ENCODE data around the gene PIGH. TPM values are rescaled to one million over a fixed set of nuclear protein-coding genes. Genes with fewer than 3 reads are reported as not detected.

PIGH gene
- total and polyA plus RNA-seq, 2 of the 13 experiments (the other 11 are each of a cell fraction or from before 2014, with no cell fraction given): 30.0 to 43.5 TPM

DNA sequence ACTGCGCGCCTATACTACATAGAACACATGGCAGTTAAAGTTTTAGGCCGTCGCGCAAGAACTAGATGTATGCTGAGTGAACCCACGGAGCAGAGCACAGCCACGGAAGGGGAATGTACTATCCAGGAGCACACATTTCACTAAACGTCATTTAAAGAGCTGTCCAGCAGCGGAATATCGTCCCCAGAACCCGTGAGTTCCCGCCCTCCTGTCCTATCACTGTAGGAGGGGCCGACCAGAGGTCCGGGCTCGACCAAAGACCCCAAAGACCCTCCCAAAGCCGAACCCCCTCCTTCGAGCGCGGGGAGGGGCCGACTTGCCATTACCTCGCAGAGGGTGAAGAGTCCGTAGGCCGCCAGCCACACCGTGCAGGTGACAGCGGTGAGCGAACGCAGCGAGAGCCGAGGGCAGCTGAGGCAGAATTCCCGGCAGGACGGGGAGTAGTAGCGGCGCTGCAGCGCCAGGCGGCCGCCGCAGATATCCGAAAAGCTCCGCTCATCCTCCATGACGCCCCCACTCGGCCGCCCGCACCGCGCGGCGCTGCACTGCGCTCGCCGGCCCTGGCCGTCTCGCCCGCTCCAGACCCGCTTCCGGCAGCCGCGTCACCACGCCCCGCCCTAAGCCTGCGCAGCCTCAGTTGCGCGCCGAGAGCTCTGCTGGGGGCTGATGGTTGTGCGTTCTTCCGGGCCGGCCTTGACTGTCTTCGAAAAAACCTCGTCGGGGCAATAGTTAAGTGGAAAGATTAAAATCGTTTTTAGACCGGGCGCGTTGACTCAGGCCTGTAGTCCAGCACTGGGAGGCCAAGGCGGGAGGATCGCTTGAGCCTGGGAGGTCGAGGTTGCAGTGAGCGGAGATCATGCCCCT, at the start of gene PIGH (continued):
- TF ChIP-seq MAF1 (CRISPR knock-in tag; IDR thresholded peaks at IDR 0.05; ENCODE audit: borderline replicate concordance): no peak
- TF ChIP-seq, protein P1, sequence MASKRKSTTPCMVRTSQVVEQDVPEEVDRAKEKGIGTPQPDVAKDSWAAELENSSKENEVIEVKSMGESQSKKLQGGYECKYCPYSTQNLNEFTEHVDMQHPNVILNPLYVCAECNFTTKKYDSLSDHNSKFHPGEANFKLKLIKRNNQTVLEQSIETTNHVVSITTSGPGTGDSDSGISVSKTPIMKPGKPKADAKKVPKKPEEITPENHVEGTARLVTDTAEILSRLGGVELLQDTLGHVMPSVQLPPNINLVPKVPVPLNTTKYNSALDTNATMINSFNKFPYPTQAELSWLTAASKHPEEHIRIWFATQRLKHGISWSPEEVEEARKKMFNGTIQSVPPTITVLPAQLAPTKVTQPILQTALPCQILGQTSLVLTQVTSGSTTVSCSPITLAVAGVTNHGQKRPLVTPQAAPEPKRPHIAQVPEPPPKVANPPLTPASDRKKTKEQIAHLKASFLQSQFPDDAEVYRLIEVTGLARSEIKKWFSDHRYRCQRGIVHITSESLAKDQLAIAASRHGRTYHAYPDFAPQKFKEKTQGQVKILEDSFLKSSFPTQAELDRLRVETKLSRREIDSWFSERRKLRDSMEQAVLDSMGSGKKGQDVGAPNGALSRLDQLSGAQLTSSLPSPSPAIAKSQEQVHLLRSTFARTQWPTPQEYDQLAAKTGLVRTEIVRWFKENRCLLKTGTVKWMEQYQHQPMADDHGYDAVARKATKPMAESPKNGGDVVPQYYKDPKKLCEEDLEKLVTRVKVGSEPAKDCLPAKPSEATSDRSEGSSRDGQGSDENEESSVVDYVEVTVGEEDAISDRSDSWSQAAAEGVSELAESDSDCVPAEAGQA (IDR thresholded peaks at IDR 0.05; ENCODE audit: low read depth): no peak; the same call in 1 of the 2 replicates
- TF ChIP-seq, protein P1 (CRISPR knock-in tag; IDR thresholded peaks at IDR 0.05; ENCODE audit: borderline replicate concordance): no peak
- TF ChIP-seq BRCA1 (CRISPR knock-in tag; IDR thresholded peaks at IDR 0.05): no peak
- TF ChIP-seq PCBP2 (optimal IDR thresholded peaks at IDR 0.05; ENCODE audit: low read depth, low read length, poor library complexity, severe bottlenecking): no peak
- TF ChIP-seq, protein P2, sequence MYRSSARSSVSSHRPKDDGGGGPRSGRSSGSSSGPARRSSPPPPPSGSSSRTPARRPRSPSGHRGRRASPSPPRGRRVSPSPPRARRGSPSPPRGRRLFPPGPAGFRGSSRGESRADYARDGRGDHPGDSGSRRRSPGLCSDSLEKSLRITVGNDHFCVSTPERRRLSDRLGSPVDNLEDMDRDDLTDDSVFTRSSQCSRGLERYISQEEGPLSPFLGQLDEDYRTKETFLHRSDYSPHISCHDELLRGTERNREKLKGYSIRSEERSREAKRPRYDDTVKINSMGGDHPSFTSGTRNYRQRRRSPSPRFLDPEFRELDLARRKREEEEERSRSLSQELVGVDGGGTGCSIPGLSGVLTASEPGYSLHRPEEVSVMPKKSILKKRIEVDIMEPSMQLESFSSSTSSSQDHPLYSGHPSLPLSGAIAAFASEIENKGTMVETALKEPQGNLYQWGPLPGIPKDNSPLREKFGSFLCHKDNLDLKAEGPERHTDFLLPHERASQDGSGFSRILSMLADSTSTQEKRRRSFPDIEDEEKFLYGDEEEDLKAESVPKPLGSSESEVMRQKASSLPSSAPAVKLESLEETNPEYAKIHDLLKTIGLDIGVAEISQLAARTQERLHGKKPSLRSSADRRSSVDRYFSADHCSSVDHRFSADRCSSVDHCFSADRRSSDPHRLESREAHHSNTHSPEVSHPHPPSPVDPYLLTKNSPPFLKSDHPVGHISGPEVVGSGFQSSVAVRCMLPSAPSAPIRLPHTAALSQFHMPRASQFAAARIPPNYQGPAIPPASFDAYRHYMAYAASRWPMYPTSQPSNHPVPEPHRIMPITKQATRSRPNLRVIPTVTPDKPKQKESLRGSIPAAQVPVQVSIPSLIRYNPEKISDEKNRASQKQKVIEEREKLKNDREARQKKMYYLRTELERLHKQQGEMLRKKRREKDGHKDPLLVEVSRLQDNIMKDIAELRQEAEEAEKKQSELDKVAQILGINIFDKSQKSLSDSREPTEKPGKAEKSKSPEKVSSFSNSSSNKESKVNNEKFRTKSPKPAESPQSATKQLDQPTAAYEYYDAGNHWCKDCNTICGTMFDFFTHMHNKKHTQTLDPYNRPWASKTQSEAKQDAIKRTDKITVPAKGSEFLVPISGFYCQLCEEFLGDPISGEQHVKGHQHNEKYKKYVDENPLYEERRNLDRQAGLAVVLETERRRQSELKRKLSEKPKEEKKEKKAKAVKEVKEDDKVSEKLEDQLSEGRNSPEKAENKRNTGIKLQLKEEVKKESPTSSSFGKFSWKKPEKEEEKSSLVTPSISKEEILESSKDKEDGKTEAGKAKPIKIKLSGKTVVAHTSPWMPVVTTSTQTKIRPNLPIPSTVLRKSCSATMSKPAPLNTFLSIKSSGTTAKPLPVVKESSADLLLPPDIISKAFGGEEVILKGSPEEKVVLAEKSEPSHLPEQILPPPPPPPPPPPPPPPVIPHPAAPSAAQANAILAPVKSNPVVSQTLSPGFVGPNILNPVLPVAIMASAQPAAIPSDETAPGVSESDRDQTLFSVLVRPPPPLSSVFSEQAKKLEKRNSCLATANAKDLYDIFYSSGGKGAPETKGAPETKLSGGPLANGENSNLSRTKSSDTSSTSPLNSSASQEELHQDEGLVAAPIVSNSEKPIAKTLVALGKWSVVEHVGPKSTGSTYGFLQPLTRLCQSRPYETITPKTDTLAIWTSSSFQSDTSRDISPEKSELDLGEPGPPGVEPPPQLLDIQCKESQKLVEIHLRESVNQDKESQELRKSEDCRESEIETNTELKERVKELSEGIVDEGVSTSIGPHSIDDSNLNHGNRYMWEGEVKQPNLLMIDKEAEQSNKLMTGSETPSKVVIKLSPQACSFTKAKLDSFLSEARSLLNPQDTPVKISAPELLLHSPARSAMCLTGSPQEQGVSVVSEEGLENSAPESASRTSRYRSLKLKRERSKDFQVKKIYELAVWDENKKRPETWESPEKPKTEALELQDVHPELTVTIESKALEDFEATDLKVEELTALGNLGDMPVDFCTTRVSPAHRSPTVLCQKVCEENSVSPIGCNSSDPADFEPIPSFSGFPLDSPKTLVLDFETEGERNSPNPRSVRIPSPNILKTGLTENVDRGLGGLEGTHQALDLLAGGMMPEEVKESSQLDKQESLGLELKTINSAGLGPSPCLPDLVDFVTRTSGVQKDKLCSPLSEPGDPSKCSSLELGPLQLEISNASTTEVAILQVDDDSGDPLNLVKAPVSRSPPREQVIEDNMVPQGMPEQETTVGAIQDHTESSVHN (CRISPR knock-in tag; IDR thresholded peaks at IDR 0.05): no peak
- no peak for TF ChIP-seq MZF1 (CRISPR knock-in tag; IDR thresholded peaks at IDR 0.05; ENCODE audit: borderline replicate concordance)
- TF ChIP-seq DR1 (CRISPR knock-in tag; IDR thresholded peaks at IDR 0.05): no peak
- TF ChIP-seq, protein P3, sequence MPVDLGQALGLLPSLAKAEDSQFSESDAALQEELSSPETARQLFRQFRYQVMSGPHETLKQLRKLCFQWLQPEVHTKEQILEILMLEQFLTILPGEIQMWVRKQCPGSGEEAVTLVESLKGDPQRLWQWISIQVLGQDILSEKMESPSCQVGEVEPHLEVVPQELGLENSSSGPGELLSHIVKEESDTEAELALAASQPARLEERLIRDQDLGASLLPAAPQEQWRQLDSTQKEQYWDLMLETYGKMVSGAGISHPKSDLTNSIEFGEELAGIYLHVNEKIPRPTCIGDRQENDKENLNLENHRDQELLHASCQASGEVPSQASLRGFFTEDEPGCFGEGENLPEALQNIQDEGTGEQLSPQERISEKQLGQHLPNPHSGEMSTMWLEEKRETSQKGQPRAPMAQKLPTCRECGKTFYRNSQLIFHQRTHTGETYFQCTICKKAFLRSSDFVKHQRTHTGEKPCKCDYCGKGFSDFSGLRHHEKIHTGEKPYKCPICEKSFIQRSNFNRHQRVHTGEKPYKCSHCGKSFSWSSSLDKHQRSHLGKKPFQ (CRISPR knock-in tag; IDR thresholded peaks at IDR 0.05; ENCODE audit: insufficient replicate concordance): no peak

Measured in HepG2 (cell line).